OCI-LY1 (cell line): ENCODE data around the gene MSMB.
"Not testable (repeated sequence)": the region's sequence is repeated elsewhere in the genome, so short reads cannot be mapped to it uniquely, and the experiment has no call there.

Experiments
- EZH2 ChIP-seq: fragments of 200-600 bp; sonication (generic), shearing (Covaris generic); IDR thresholded peaks from 2 replicates; pipeline ENCODE4 v1.8.0; 2017; ENCODE audit warnings: borderline replicate concordance, mixed run types, mild to moderate bottlenecking, antibody characterized with exemption, low read length, moderate library complexity, mixed read lengths
- TF ChIP-seq, protein P1 (sequence below): fragments of 200-600 bp; sonication (generic), shearing (Covaris generic); IDR thresholded peaks from 2 replicates; pipeline ENCODE4 v1.5.1; 2017; ENCODE audit warnings: mild to moderate bottlenecking, antibody characterized with exemption, low read length, moderate library complexity, mixed read lengths

DNA sequence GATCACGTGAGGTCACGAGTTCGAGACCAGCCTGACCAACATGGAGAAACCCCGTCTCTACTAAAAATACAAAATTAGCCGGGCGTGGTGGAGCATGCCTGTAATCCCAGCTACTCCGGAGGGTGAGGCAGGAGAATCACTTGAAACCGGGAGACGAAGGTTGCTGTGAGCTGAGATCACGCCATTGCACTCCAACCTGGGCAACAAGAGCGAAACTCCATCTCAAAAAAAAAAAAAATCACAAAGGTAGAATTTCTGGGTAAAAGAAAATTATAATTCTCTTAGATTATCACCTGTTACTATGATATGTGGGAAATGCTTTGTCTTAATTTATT is 3.4 kb upstream of the MSMB start:
- TF ChIP-seq EZH2: not testable (repeated sequence)
- TF ChIP-seq, protein P1, sequence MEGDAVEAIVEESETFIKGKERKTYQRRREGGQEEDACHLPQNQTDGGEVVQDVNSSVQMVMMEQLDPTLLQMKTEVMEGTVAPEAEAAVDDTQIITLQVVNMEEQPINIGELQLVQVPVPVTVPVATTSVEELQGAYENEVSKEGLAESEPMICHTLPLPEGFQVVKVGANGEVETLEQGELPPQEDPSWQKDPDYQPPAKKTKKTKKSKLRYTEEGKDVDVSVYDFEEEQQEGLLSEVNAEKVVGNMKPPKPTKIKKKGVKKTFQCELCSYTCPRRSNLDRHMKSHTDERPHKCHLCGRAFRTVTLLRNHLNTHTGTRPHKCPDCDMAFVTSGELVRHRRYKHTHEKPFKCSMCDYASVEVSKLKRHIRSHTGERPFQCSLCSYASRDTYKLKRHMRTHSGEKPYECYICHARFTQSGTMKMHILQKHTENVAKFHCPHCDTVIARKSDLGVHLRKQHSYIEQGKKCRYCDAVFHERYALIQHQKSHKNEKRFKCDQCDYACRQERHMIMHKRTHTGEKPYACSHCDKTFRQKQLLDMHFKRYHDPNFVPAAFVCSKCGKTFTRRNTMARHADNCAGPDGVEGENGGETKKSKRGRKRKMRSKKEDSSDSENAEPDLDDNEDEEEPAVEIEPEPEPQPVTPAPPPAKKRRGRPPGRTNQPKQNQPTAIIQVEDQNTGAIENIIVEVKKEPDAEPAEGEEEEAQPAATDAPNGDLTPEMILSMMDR: not testable (repeated sequence)
